GM19438 (cell line): ENCODE results near the gene MVD.

Experiments used
- ATAC-seq: cut with Tn5 transposase; IDR thresholded peaks from one replicate; pipeline ENCODE4 v1.9.1; 2021; ENCODE audit warnings: low read depth; ENCODE audit not compliant: unreplicated experiment

Gene MVD

GRCh38 chr16:88697831-88698615 lies 35.1 kb upstream of the MVD start:
- no peak for ATAC-seq

- no peak for ATAC-seq
Observed at GRCh38 chr16:88697116-88697830, 34.4 kb upstream of the MVD start.

DNA sequence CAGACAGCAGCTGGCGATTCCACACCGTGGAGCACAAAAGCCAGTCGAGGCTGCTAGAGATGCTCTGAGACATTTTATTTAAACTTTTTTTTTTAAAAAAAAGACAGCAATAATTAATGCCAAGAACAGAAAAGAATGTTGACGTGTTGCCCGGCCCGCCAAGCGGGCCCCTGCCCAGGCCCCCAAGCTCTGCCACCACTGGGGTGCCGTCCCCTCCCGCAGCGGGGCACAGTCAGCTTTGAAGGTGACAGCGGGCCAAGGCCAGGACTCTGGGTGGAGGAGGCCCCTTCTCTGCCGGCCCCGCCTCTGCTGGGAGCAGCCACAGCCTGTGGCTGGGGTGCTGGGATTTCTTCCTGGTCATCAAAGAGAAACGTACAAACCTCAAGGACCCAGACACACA lies 33.5 kb upstream of the MVD start:
- ATAC-seq = no peak

GRCh38 chr16:88695753-88696152 lies 32.9 kb upstream of the MVD start:
- no peak for ATAC-seq

DNA sequence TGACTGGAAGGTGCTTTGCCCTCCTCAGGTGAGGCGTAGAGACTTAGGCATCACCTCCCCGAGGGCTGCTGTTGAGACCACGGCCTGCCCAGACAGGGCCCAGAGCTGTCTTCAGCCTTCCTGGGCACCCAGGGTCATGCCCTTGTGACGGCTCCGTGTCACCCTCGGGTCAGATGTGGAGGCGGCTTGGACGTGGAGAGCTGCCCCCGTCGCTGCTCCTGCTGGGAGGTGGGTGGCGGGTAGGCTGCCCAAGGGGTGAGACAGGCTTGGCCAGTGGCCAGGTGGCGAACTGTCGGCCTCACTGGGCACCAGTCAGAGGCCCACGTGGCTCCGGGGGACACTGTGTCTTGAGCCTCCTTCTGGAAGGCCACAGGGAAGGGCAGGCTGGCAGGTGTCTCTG lies 32.3 kb upstream of the MVD start:
- ATAC-seq = no peak

- ATAC-seq = no peak
Observed at GRCh38 chr16:88694221-88695087, 31.6 kb upstream of the MVD start.

GRCh38 chr16:88693420-88694177 lies 30.7 kb upstream of the MVD start:
- no peak for ATAC-seq

DNA sequence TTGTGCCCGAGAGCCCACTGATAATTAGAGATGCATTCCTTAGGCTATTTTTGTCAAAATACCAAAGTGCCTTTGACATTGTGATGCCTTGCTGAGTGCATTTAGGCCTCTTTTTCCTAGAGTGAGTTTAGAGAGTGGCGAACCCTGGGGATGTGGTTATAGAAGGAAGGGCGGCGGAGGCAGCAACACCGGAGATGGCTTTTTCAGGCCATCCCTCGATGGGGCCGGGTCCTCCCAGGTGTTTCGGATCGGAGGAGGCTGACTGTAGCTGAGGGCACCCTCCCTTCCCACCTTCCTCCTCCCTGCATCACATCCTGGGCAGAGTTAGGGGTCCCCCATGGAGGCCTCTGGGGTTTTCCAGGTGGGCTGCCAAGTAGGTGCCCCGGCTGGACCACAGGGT lies 30.0 kb upstream of the MVD start:
- ATAC-seq = no peak

- no peak for ATAC-seq
Observed at GRCh38 chr16:88691924-88692560, 29.2 kb upstream of the MVD start.

- no peak for ATAC-seq
Observed at GRCh38 chr16:88691129-88691813, 28.4 kb upstream of the MVD start.

DNA sequence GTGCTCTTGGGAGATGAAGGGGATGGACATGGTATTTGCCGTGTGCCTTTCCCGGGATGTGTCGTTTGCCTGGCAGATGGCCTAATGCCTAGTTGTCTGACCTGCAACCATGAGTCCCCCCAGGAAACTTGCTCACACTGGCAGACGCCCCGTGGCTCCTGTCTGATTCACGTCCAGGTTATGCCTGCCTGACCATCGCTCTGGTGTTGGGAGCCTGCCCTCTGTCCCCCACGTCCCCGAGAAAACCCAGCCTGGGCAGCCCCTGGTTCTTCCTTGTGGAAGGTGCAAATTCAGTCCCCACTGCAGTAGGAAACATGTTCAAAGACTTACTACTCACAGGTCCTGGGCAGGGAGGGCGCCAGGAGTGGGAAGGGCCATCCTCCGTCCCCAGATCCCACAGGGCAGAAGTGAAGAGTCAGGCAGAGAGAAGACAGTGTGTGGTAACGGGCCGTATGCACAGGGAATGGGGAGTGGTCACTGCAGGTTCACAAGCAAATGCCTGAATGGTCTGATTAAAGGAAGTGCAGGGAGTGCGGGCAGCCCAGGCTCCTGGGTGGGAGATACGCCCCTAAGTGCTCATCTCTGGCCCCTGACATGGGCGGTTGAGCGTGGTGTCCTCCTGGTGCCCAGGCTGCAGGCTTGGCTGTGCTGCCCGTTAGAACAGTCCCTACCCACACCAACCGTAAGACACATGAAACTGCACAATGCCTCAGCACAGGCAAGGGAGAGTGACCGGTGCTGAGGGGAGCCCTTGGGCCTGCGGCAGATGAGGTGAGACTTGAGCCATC lies 27.6 kb upstream of the MVD start:
- ATAC-seq = no peak

- no peak for ATAC-seq
Observed at GRCh38 chr16:88688013-88688778, 25.3 kb upstream of the MVD start.

DNA sequence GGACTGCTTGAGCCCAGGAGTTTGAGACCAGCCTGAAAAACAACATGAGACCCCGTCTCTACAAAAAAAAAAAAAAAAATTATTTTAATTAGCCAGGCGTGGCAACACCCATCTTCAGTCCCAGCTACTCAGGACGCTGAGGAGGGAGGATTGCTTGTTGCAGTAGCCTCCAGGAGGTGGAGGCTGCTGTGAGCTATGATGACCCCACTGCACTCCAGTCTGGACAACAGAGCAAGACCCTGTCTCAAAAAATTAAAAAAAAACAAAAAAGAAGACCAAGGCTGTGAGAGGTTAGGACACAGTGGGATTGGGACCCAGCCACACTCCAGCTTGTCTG lies 24.8 kb upstream of the MVD start:
- ATAC-seq = no peak

DNA sequence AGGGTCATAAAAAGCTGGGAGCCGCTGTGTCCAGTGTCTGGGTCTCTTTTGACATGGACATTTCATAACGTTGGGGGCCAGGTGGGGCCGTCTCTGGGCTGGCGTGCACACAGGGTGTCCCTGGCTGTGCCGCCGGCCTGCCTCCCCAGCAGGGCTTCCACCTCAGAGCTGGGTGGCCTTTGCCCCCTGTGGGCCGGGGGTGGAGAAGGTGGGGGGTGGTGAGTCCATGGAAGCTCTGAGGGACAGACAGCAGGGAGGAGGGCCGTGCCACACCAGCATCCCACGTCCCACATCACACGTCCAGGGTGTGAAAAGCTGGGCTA lies 24.3 kb upstream of the MVD start:
- no peak for ATAC-seq

- ATAC-seq = peak; percentile 65
Observed at GRCh38 chr16:88686439-88687253, 23.8 kb upstream of the MVD start, which contains the start of gene SNAI3. Gene SNAI3, minus strand, starts transcription at chr16:88686507. Its CDS starts 101 bp downstream, at chr16:88686406.

GRCh38 chr16:88686062-88686438 lies 23.2 kb upstream of the MVD start:
- peak; percentile 16 for ATAC-seq
